H9 (cell line): Measurements from ENCODE around the gene BABAM1. TPM values are rescaled to one million over a fixed set of nuclear protein-coding genes. Genes with fewer than 3 reads are reported as not detected.
A peak's percentile ranks its signal among the peaks of the same experiment; 100 is the strongest.

ENCODE experiments used
- DNase-seq: peaks from one replicate; pipeline ENCODE4 v3.0.0-alpha.2; 2017
- H2AFZ ChIP-seq: one replicate; pipeline ENCODE4 v1.6.1; 2013; ENCODE audit warnings: mild to moderate bottlenecking, low read length, control low read depth, moderate library complexity
- H2AK5ac ChIP-seq: 2 replicates; pipeline ENCODE4 v1.6.1; 2013; ENCODE audit warnings: low read length, control low read depth, mixed read lengths; ENCODE audit not compliant: insufficient read length
- H2BK120ac ChIP-seq: one replicate; pipeline ENCODE4 v1.6.1; 2013; ENCODE audit warnings: low read depth, mild to moderate bottlenecking, low read length, control low read depth, inconsistent platforms; ENCODE audit not compliant: poor library complexity, severe bottlenecking
- H2BK12ac ChIP-seq: 2 replicates; pipeline ENCODE4 v1.6.1; 2013; ENCODE audit warnings: low read length, control low read depth, mixed read lengths, low read depth; ENCODE audit not compliant: insufficient read length
- H2BK15ac ChIP-seq: 2 replicates; pipeline ENCODE4 v1.6.1; 2013; ENCODE audit warnings: low read depth, low read length, control low read depth
- H2BK20ac ChIP-seq: one replicate; pipeline ENCODE4 v1.6.1; 2013; ENCODE audit warnings: low read depth, mild to moderate bottlenecking, low read length, control low read depth, inconsistent platforms; ENCODE audit not compliant: poor library complexity, severe bottlenecking
- H2BK5ac ChIP-seq: 2 replicates; pipeline ENCODE4 v1.6.1; 2013; ENCODE audit warnings: low read length, control low read depth, mixed read lengths; ENCODE audit not compliant: insufficient read length
- H3K14ac ChIP-seq: 2 replicates; pipeline ENCODE4 v1.6.1; 2013; ENCODE audit warnings: low read length, control low read depth; ENCODE audit not compliant: insufficient read depth
- H3K18ac ChIP-seq: 2 replicates; pipeline ENCODE4 v1.6.1; 2013; ENCODE audit warnings: low read depth, mild to moderate bottlenecking, mixed read lengths, low read length, control low read depth; ENCODE audit not compliant: insufficient read length
- H3K23ac ChIP-seq: 2 replicates; pipeline ENCODE4 v1.6.1; 2013; ENCODE audit warnings: low read length, control low read depth, mixed read lengths, low read depth; ENCODE audit not compliant: insufficient read length
- H3K23me2 ChIP-seq: 2 replicates; pipeline ENCODE4 v1.6.1; 2013; ENCODE audit warnings: low read depth, mild to moderate bottlenecking, mixed read lengths, low read length, control low read depth; ENCODE audit not compliant: insufficient read length, poor library complexity, severe bottlenecking
- H3K27ac ChIP-seq: 2 replicates; pipeline ENCODE4 v1.5.1; 2013; ENCODE audit warnings: low read length, control low read depth, mixed read lengths, low read depth; ENCODE audit not compliant: insufficient read length
- H3K27me3 ChIP-seq: 2 replicates; pipeline ENCODE4 v1.6.1; 2013; ENCODE audit warnings: low read length, control low read depth, inconsistent platforms; ENCODE audit not compliant: insufficient read depth
- H3K4ac ChIP-seq: 2 replicates; pipeline ENCODE4 v1.6.1; 2013; ENCODE audit warnings: low read depth, mild to moderate bottlenecking, control low read depth, inconsistent platforms, low read length, moderate library complexity
- H3K4me1 ChIP-seq: 2 replicates; pipeline ENCODE4 v1.6.1; 2013; ENCODE audit warnings: low read length, control low read depth, inconsistent platforms; ENCODE audit not compliant: insufficient read depth
- H3K4me2 ChIP-seq: 2 replicates; pipeline ENCODE4 v1.6.1; 2013; ENCODE audit warnings: low read length, control low read depth, mixed read lengths; ENCODE audit not compliant: insufficient read length, insufficient read depth
- H3K56ac ChIP-seq: 2 replicates; pipeline ENCODE4 v1.6.1; 2013; ENCODE audit warnings: low read depth, mild to moderate bottlenecking, mixed read lengths, low read length, control low read depth; ENCODE audit not compliant: insufficient read length
- H3K79me1 ChIP-seq: 2 replicates; pipeline ENCODE4 v1.6.1; 2013; ENCODE audit warnings: low read depth, mild to moderate bottlenecking, moderate library complexity, low read length, control low read depth, inconsistent platforms; ENCODE audit not compliant: insufficient read depth, poor library complexity, severe bottlenecking
- H3K79me2 ChIP-seq: 2 replicates; pipeline ENCODE4 v1.6.1; 2013; ENCODE audit warnings: low read length, control low read depth, inconsistent platforms; ENCODE audit not compliant: insufficient read depth
- H3K9ac ChIP-seq: 2 replicates; pipeline ENCODE4 v1.6.1; 2013; ENCODE audit warnings: low read length, control low read depth, mixed read lengths; ENCODE audit not compliant: insufficient read length; ENCODE audit errors: extremely low read depth
- H3K9me3 ChIP-seq: one replicate; pipeline ENCODE4 v1.6.1; 2013; ENCODE audit warnings: low read depth, low read length, inconsistent platforms; ENCODE audit not compliant: control insufficient read depth
- H3T11ph ChIP-seq: one replicate; pipeline ENCODE4 v1.6.1; 2013; ENCODE audit warnings: mild to moderate bottlenecking, low read length, control low read depth, inconsistent platforms
- H4K20me1 ChIP-seq: one replicate; pipeline ENCODE4 v1.6.1; 2013; ENCODE audit not compliant: control insufficient read depth, insufficient read length, insufficient read depth
- H4K5ac ChIP-seq: 2 replicates; pipeline ENCODE4 v1.6.1; 2013; ENCODE audit warnings: low read depth, mild to moderate bottlenecking, mixed read lengths, low read length, control low read depth; ENCODE audit not compliant: insufficient read length
- H4K8ac ChIP-seq: replicated peaks from 2 replicates; pipeline ENCODE4 v1.6.1; 2013; ENCODE audit warnings: low read length, control low read depth, mixed read lengths, low read depth; ENCODE audit not compliant: insufficient read length
- H4K91ac ChIP-seq: 2 replicates; pipeline ENCODE4 v1.6.1; 2013; ENCODE audit warnings: low read depth, mild to moderate bottlenecking, moderate library complexity, mixed read lengths, low read length, control low read depth; ENCODE audit not compliant: insufficient read length
- H3K27ac Mint-ChIP-seq, 3 experiments: 2 replicates in 2 of 3; 3 replicates in 1 of 3; pipeline ENCODE4 v1.8.0; 2020 to 2021; ENCODE audit warnings: mixed read lengths in 3 of 3, mild to moderate bottlenecking in 1 of 3, moderate library complexity in 1 of 3
- H3K27me3 Mint-ChIP-seq: 2 replicates; pipeline ENCODE4 v1.8.0; 2021; ENCODE audit warnings: low read depth, mild to moderate bottlenecking, moderate library complexity, mixed read lengths
- H3K36me3 Mint-ChIP-seq, 3 experiments: 2 replicates in 2 of 3; 3 replicates in 1 of 3; pipeline ENCODE4 v1.8.0; 2020 to 2021; ENCODE audit warnings: low read depth in 3 of 3, mixed read lengths in 3 of 3; ENCODE audit not compliant: insufficient read depth in 1 of 3
- H3K4me1 Mint-ChIP-seq, 2 experiments: 2 replicates each; pipeline ENCODE4 v1.8.0; 2020; ENCODE audit warnings: mixed read lengths in 2 of 2
- H3K4me3 Mint-ChIP-seq, 2 experiments: 2 replicates in 1 of 2; 3 replicates in 1 of 2; pipeline ENCODE4 v1.8.0; 2020 to 2021; ENCODE audit warnings: mild to moderate bottlenecking in 2 of 2, mixed read lengths in 2 of 2, moderate library complexity in 1 of 2
- H3K9me3 Mint-ChIP-seq, 2 experiments: 2 replicates in 1 of 2; 3 replicates in 1 of 2; pipeline ENCODE4 v1.8.0; 2020; ENCODE audit warnings: mild to moderate bottlenecking in 2 of 2, mixed read lengths in 2 of 2, moderate library complexity in 1 of 2
- WGBS: extraction: QIAGEN DNeasy Blood & Tissue Kit; methylation state at CpG from one replicate; pipeline ENCODE4 v1.1.7; 2013; ENCODE audit warnings: missing lambda C conversion rate, low lambda C conversion rate, mixed read lengths; ENCODE audit not compliant: insufficient read length; ENCODE audit errors: extremely low coverage; 5-methylcytosine and 5-hydroxymethylcytosine counted together
- total RNA-seq: library from RNA; stranded (reverse); gene quantifications from 2 replicates; pipeline ENCODE4 v1.2.1, GENCODE V29; 2021
- TF ChIP-seq, protein P1 (sequence below): fragments of 200-600 bp; sonication (generic); conservative IDR thresholded peaks from 3 replicates; pipeline ENCODE4 v1.8.0; 2021; ENCODE audit warnings: antibody characterized with exemption, mild to moderate bottlenecking

Gene BABAM1
- total RNA-seq, 1 experiment from 2014 or later = 130 TPM

DNA sequence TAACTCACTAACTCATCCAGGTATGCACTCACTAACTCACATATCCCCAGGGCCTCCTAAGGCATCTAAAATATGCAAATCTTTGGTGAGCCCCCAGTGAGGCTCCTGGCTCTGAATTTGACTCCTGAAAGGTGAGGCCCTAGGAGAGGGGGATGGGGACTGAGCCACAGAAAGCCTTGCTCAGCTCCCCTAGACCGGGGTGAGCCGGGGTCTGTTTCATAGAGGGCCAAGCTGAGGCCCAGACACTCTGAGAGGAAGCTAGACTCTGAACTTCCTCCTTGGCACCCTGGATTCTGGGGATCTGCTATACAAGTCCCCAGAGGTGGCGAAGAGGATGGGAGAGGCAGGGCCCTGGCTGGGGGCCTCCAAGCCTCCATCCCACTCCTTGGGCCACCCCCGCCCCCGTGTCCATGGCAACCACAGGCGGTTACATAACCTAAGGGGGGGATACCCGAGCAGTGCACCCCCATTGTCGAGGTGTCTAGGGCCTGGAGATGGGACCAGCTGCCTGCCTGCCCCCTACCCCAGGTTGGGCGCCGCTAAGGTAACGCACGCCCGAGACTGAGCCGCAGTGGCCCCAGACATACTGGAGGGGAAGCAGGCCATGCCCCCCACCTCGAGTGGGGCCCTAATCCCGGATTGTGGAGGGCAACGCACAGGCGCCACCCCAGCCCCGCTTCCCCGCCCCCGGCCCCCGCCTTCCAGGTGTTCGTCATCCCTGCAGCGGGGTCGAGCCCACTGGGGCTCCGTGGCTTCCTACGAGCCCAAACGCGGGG is 35.3 kb downstream of the BABAM1 start:
- H4K20me1 ChIP-seq = no peaks in the 10 kb centered on the region
- H3K4me3 Mint-ChIP-seq = peak overlapping the region; percentile 63 to 76
- no peak overlapping the region for H2BK12ac ChIP-seq
- H3K56ac ChIP-seq = no peak overlapping the region
- H2BK5ac ChIP-seq = no peak overlapping the region
- H4K91ac ChIP-seq = no peak overlapping the region
- no peaks in the 10 kb centered on the region; the same call in 1 of the 2 replicates for H3K27me3 Mint-ChIP-seq
- H3K18ac ChIP-seq = no peak overlapping the region
- H4K8ac ChIP-seq = no peak overlapping the region
- H3K14ac ChIP-seq = 0 out of 2 replicates have a peak overlapping the region, but pooled peaks have one; percentile 14
- peaks cover 6% of the 10 kb centered on the region for H3K23me2 ChIP-seq
- no peak overlapping the region for H3K27ac ChIP-seq
- no peak overlapping the region for H3K23ac ChIP-seq
- WGBS = no CpG with 5 or more reads among the region's 29 CpGs
- no peak overlapping the region for H3K4ac ChIP-seq
- H2BK15ac ChIP-seq = no peak overlapping the region
- peak overlapping the region; percentile 48 for H3K4me2 ChIP-seq
- peak overlapping the region in 1 of 3 experiments; percentile 83; a peak in 1 of 7 replicates for H3K27ac Mint-ChIP-seq
- no peak overlapping the region for H2AK5ac ChIP-seq
- TF ChIP-seq, protein P1, sequence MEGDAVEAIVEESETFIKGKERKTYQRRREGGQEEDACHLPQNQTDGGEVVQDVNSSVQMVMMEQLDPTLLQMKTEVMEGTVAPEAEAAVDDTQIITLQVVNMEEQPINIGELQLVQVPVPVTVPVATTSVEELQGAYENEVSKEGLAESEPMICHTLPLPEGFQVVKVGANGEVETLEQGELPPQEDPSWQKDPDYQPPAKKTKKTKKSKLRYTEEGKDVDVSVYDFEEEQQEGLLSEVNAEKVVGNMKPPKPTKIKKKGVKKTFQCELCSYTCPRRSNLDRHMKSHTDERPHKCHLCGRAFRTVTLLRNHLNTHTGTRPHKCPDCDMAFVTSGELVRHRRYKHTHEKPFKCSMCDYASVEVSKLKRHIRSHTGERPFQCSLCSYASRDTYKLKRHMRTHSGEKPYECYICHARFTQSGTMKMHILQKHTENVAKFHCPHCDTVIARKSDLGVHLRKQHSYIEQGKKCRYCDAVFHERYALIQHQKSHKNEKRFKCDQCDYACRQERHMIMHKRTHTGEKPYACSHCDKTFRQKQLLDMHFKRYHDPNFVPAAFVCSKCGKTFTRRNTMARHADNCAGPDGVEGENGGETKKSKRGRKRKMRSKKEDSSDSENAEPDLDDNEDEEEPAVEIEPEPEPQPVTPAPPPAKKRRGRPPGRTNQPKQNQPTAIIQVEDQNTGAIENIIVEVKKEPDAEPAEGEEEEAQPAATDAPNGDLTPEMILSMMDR = no peak
- H4K5ac ChIP-seq = no peak overlapping the region
- peaks cover 13 to 22% (median 17%) of the 10 kb centered on the region in 3 experiments for H3K36me3 Mint-ChIP-seq
- H3K9me3 ChIP-seq = no peaks in the 10 kb centered on the region
- H3K27me3 ChIP-seq = no peaks in the 10 kb centered on the region
- no peak for DNase-seq
- H3K4me1 ChIP-seq = peaks cover 3% of the 10 kb centered on the region; the same call in 1 of the 2 replicates
- no peaks in the 10 kb centered on the region for H3K79me2 ChIP-seq
- no peak overlapping the region for H3K9ac ChIP-seq
- H3T11ph ChIP-seq = no peak overlapping the region
- peaks cover 4% of the 10 kb centered on the region in 2 experiments; a peak in 3 of 5 replicates for H3K9me3 Mint-ChIP-seq
- H2AFZ ChIP-seq = no peak overlapping the region
- no peaks in the 10 kb centered on the region for H3K79me1 ChIP-seq
- H2BK20ac ChIP-seq = no peak overlapping the region
- no peak overlapping the region for H2BK120ac ChIP-seq
- peaks cover 21 to 35% of the 10 kb centered on the region in 2 experiments for H3K4me1 Mint-ChIP-seq
